DOHH2 (cell line): ENCODE results near the gene EPPIN.

Source experiments
- H3F3A ChIP-seq: fragments of 200-600 bp; sonication (generic), shearing (Covaris generic); 2 replicates; pipeline ENCODE4 v1.6.0; 2016; ENCODE audit warnings: antibody characterized with exemption, mild to moderate bottlenecking; ENCODE audit not compliant: control insufficient read depth, insufficient read depth
- H3K27ac ChIP-seq: fragments of 200-600 bp; sonication (generic); 2 replicates; pipeline ENCODE4 v1.5.1; 2014; ENCODE audit warnings: low read depth, mild to moderate bottlenecking, low read length, moderate library complexity
- H3K27me3 ChIP-seq: fragments of 200-600 bp; sonication (generic); 2 replicates; pipeline ENCODE4 v1.6.1; 2014; ENCODE audit warnings: mild to moderate bottlenecking, low read length, mixed read lengths; ENCODE audit not compliant: control insufficient read depth
- H3K36me3 ChIP-seq: fragments of 200-600 bp; sonication (generic); 2 replicates; pipeline ENCODE4 v1.6.1; 2014; ENCODE audit warnings: mild to moderate bottlenecking, low read length, moderate library complexity, mixed read lengths; ENCODE audit not compliant: control insufficient read depth
- H3K4me1 ChIP-seq: fragments of 200-600 bp; sonication (generic); 2 replicates; pipeline ENCODE4 v1.6.1; 2014; ENCODE audit warnings: mild to moderate bottlenecking, low read length, mixed read lengths; ENCODE audit not compliant: control insufficient read depth
- H3K4me2 ChIP-seq: fragments of 200-600 bp; sonication (generic); 2 replicates; pipeline ENCODE4 v1.6.0; 2014; ENCODE audit warnings: mild to moderate bottlenecking, low read length, moderate library complexity
- H3K4me3 ChIP-seq: fragments of 200-600 bp; sonication (generic); 2 replicates; pipeline ENCODE4 v1.5.1; 2014; ENCODE audit warnings: mild to moderate bottlenecking, low read length, mixed read lengths
- H3K79me2 ChIP-seq: fragments of 200-600 bp; sonication (generic); 2 replicates; pipeline ENCODE4 v1.6.1; 2014; ENCODE audit warnings: mild to moderate bottlenecking, low read length, mixed read lengths; ENCODE audit not compliant: control insufficient read depth
- H3K9me2 ChIP-seq: fragments of 200-600 bp; sonication (generic); replicated peaks from 2 replicates; pipeline ENCODE4 v1.6.1; 2014; ENCODE audit warnings: mild to moderate bottlenecking, low read length, mixed read lengths; ENCODE audit not compliant: control insufficient read depth
- H3K9me3 ChIP-seq: fragments of 200-600 bp; sonication (generic); 2 replicates; pipeline ENCODE4 v1.6.1; 2014; ENCODE audit warnings: antibody characterized with exemption, low read length, mixed read lengths; ENCODE audit not compliant: control insufficient read depth, insufficient read depth
- H4K20me1 ChIP-seq: fragments of 200-600 bp; sonication (generic); 2 replicates; pipeline ENCODE4 v1.6.0; 2014; ENCODE audit warnings: low read depth, mild to moderate bottlenecking, antibody characterized with exemption, low read length, moderate library complexity; ENCODE audit not compliant: control insufficient read depth, insufficient read depth
- EZH2phosphoT487 ChIP-seq: fragments of 200-600 bp; sonication (generic); IDR thresholded peaks from 2 replicates; pipeline ENCODE4 v1.6.1; 2017; ENCODE audit warnings: borderline replicate concordance, mild to moderate bottlenecking, antibody characterized with exemption, low read length, moderate library complexity, mixed read lengths
- TF ChIP-seq, protein P1 (sequence below): fragments of 200-600 bp; sonication (generic); IDR thresholded peaks from one replicate; pipeline ENCODE4 v1.5.1; 2014; ENCODE audit warnings: antibody characterized with exemption, mild to moderate bottlenecking, low read depth, low read length; ENCODE audit not compliant: poor library complexity, severe bottlenecking

The EPPIN gene

GRCh38 chr20:45506398-45506797 lies 40.8 kb downstream of the EPPIN start:
- Histone ChIP-seq H4K20me1 (no peaks in the 10 kb centered on the region), H3K27ac (no peak overlapping the region), H3K79me2 (no peaks in the 10 kb centered on the region), H3K9me2 (no peaks in the 10 kb centered on the region), H3K27me3 (0 out of 2 replicates have a peak, but pooled peaks cover 5% of the 10 kb centered on the region), H3K4me3 (no peak overlapping the region), H3K36me3 (no peaks in the 10 kb centered on the region), H3K4me1 (no peaks in the 10 kb centered on the region), H3F3A (no peaks in the 10 kb centered on the region), H3K4me2 (no peak overlapping the region), H3K9me3 (no peaks in the 10 kb centered on the region)
- no peak for TF ChIP-seq EZH2phosphoT487
- TF ChIP-seq, protein P1, sequence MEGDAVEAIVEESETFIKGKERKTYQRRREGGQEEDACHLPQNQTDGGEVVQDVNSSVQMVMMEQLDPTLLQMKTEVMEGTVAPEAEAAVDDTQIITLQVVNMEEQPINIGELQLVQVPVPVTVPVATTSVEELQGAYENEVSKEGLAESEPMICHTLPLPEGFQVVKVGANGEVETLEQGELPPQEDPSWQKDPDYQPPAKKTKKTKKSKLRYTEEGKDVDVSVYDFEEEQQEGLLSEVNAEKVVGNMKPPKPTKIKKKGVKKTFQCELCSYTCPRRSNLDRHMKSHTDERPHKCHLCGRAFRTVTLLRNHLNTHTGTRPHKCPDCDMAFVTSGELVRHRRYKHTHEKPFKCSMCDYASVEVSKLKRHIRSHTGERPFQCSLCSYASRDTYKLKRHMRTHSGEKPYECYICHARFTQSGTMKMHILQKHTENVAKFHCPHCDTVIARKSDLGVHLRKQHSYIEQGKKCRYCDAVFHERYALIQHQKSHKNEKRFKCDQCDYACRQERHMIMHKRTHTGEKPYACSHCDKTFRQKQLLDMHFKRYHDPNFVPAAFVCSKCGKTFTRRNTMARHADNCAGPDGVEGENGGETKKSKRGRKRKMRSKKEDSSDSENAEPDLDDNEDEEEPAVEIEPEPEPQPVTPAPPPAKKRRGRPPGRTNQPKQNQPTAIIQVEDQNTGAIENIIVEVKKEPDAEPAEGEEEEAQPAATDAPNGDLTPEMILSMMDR: no peak

DNA sequence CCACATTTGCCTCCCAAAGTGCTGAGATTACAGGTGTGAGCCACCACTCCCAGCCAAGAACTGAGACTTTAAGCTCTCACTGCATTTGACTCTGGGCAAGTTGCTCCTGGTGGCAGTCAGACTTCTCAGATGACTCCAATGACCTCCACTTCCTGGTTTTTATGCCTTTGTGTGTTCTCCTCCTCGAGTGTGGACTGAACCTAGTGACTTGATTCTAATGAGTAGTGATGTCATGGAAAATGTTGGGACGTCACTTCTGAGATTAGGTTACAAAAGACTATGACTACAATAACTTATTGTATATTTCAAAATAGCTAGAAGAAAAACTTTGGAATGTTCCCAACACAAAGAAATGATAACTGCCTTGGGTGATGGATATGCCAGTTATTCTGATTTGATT lies 43.8 kb downstream of the EPPIN start:
- no peaks in the 10 kb centered on the region for H3K9me3 ChIP-seq
- H3K4me1 ChIP-seq: no peaks in the 10 kb centered on the region
- no peaks in the 10 kb centered on the region for H3K9me2 ChIP-seq
- no peaks in the 10 kb centered on the region for H4K20me1 ChIP-seq
- H3K4me3 ChIP-seq: no peak overlapping the region
- H3K27ac ChIP-seq: no peak overlapping the region
- no peak overlapping the region for H3K4me2 ChIP-seq
- H3F3A ChIP-seq: no peaks in the 10 kb centered on the region
- H3K36me3 ChIP-seq: no peaks in the 10 kb centered on the region
- peaks cover 14% of the 10 kb centered on the region; the same call in 1 of the 2 replicates for H3K27me3 ChIP-seq
- TF ChIP-seq, protein P1: no peak
- TF ChIP-seq EZH2phosphoT487: no peak
- no peaks in the 10 kb centered on the region for H3K79me2 ChIP-seq

- TF ChIP-seq, protein P1: no peak
- no peak for TF ChIP-seq EZH2phosphoT487
- no peaks in the 10 kb centered on the region for H3K79me2 ChIP-seq
- H4K20me1 ChIP-seq: no peaks in the 10 kb centered on the region
- no peaks in the 10 kb centered on the region for H3K4me1 ChIP-seq
- no peaks in the 10 kb centered on the region for H3K9me2 ChIP-seq
- H3F3A ChIP-seq: no peaks in the 10 kb centered on the region
- peaks cover 14% of the 10 kb centered on the region; the same call in 1 of the 2 replicates for H3K27me3 ChIP-seq
- no peak overlapping the region for H3K27ac ChIP-seq
- no peak overlapping the region for H3K4me2 ChIP-seq
- H3K9me3 ChIP-seq: no peaks in the 10 kb centered on the region
- no peak overlapping the region for H3K4me3 ChIP-seq
- H3K36me3 ChIP-seq: no peaks in the 10 kb centered on the region
Observed at GRCh38 chr20:45502561-45502960, 44.6 kb downstream of the EPPIN start.
